SHP77 treated with DMSO at 0.1 percent for 48 hours (cell line): Measurements from ENCODE around the gene SYNPR.
"Not testable (repeated sequence)": the region's sequence is repeated elsewhere in the genome, so short reads cannot be mapped to it uniquely, and the experiment has no call there.

Source experiments
- DNase-seq: peaks from one replicate; lab custom pipeline; 2025; lab: John Stamatoyannopoulos, UW

SYNPR gene

GRCh38 chr3:63631670-63632069 lies 353.6 kb downstream of the SYNPR start:
- no peak for DNase-seq

GRCh38 chr3:63635186-63635585 lies 357.1 kb downstream of the SYNPR start:
- no peak for DNase-seq

DNA sequence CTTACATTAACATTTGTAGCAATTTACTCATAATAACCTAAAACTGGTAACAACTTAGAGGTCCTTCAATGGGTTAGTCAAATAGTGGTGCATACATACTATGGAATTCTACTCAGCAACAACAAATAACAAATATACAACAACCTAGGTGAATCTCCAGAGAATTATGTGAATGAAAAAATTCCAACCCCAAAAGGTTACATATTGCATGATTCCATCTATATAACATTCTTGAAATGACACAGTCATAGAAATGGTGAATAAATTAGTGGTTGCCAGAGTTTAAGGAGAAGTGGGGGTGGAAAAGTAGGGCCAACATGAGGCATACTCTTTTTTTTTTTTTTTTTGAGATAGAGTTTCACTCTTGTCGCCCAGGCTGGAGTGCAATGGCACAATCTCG lies 361.7 kb downstream of the SYNPR start:
- DNase-seq, result no peak

DNA sequence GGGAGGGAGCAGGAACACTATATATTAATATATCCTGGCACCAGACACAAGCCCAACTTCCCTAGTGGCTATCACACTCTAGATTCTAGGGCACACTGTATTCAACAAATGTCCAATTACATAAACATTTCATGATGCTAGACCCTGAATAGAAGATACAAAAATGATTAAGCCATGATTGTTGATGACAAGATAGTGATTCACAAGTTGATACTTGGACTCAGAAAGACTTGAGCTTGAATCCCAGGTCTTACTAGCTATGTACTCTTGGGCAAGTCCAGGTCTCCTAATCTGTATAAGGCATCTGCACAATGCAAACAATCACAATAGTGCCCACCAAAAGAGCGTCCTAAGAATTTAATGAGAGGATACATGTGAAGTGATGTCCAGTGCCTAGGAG lies 364.4 kb downstream of the SYNPR start:
- no peak for DNase-seq

GRCh38 chr3:63644212-63644797 lies 366.2 kb downstream of the SYNPR start:
- DNase-seq, result no peak

GRCh38 chr3:63644928-63645781 lies 367.0 kb downstream of the SYNPR start:
- DNase-seq, result not testable (repeated sequence)

DNA sequence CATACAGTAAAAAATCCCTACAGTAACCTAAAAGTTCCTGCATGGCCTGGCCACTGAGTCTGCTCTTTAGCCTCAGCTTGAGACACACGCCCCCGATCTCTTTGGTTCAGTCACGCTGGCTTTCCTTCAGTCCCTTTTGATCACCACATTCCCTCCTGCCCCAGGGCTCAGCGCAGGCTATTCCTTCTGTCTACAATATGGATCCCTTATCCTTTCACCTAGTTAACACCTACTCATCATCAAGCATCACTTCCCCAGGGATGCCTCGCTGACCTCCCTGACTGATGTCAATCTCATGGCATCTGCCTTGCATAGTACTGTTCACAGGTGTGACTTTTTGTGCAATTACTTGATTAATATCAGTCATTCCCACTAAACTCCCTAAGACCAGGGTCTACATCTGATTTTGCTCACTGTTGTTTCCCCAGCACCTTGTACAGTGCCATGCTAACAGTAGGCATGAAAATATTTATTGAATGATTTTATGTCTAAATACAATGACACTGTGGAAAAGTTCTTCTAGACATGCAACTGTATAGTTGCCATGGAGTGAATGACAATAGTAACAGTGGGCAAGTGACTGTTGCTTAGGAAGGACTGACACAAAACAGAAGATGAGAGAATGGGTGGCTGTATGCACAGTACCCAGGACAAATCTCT lies 374.1 kb downstream of the SYNPR start, which contains the start of gene SNTN:
SNTN (plus strand) TSS at position 610 of the 660 bp plus-strand sequence; CDS start at position 623, 13 bp downstream.
- DNase-seq, result no peak

DNA sequence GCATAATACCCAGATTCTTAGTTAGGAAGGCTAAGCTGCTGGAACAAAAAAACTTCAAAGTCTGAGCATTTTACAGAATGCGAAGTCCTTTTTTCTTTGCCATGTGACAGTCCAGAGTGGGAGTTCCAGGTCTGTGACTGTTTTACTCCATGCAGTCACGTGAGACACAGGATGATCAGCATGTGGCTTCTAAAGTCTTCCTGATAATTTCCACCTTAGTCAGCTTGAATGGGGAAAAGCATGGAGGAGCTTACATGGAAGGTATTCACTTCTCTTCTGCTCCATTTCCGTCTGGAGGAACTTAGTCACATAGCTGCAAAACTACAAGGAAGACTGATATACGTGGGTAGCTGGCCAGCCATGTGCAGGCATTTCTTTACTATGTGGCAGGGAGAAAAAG lies 376.1 kb downstream of the SYNPR start:
- DNase-seq, result no peak

GRCh38 chr3:63654931-63655330 lies 376.8 kb downstream of the SYNPR start:
- DNase-seq, result no peak

DNA sequence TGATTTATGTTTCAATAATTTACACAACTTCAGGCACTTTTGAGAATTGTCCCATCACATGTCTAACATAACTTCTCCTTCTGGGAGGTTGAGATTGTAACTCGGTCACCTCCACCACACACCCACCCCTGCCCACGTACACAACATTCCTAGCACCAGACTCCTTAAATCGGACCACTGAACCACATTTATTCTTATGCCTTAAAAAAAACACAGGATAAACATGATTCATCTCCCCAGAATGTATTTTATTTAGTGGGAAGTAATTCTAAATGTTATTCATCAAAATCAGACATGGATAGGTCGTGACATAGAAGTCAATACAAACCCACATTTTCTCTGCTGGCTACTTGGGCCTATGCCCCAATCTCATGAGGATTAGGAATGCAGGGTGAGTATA lies 377.4 kb downstream of the SYNPR start:
- DNase-seq, result no peak

GRCh38 chr3:63656786-63657185 lies 378.7 kb downstream of the SYNPR start:
- DNase-seq, result no peak

- DNase-seq, result no peak
Observed at GRCh38 chr3:63661242-63661641, 383.1 kb downstream of the SYNPR start.

GRCh38 chr3:63662011-63662410 lies 383.9 kb downstream of the SYNPR start:
- no peak for DNase-seq

DNA sequence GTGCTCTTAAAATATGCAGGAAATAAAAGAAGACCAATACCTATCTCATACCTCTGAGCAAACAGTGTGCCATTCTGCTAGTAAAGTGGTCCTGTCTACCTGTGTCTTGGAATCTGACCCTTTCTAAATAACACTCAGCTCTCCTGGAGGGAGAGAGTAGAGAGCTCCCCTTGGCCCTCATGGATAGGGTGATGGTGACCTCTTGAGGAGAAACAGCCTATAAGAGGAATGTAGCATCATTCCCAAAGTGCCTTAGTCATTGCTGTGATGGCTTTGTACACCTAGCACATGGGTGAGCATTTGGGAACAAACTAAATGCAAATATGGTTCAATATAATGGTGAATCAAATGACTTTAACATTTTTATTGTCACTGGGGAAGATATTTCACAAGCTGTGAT lies 384.4 kb downstream of the SYNPR start:
- no peak for DNase-seq
